MM.1S (cell line): ENCODE data around the gene RAI1.

Experiments used
- DNase-seq: peaks from one replicate; pipeline ENCODE4 v3.0.0-alpha.2; 2015
- H2AFZ ChIP-seq: fragments of 300-600 bp; sonication (generic); 2 replicates; pipeline ENCODE4 v1.6.0; 2016; ENCODE audit warnings: antibody characterized with exemption, low read length
- H3F3A ChIP-seq: fragments of 300-600 bp; sonication (generic); 2 replicates; pipeline ENCODE4 v1.6.1; 2016; ENCODE audit warnings: mild to moderate bottlenecking, antibody characterized with exemption, low read length, moderate library complexity, mixed read lengths; ENCODE audit not compliant: insufficient read depth
- H3K27ac ChIP-seq: fragments of 300-600 bp; sonication (generic); 2 replicates; pipeline ENCODE4 v1.5.1; 2016; ENCODE audit warnings: mild to moderate bottlenecking, low read length
- H3K27me3 ChIP-seq: fragments of 300-600 bp; sonication (generic); replicated peaks from 2 replicates; pipeline ENCODE4 v1.6.0; 2016; ENCODE audit warnings: low read length; ENCODE audit not compliant: insufficient read depth
- H3K36me3 ChIP-seq: fragments of 300-600 bp; sonication (generic); replicated peaks from 2 replicates; pipeline ENCODE4 v1.6.1; 2016; ENCODE audit warnings: mild to moderate bottlenecking, low read length, mixed read lengths; ENCODE audit not compliant: insufficient read depth
- H3K4me1 ChIP-seq: fragments of 300-600 bp; sonication (generic); 2 replicates; pipeline ENCODE4 v1.6.1; 2016; ENCODE audit warnings: low read length, mixed read lengths
- H3K4me2 ChIP-seq: fragments of 300-600 bp; sonication (generic); 2 replicates; pipeline ENCODE4 v1.6.0; 2016; ENCODE audit warnings: low read depth, low read length
- H3K4me3 ChIP-seq: fragments of 300-600 bp; sonication (generic); 2 replicates; pipeline ENCODE4 v1.5.1; 2016; ENCODE audit warnings: low read length, mixed read lengths
- H3K79me2 ChIP-seq: fragments of 300-600 bp; sonication (generic); 2 replicates; pipeline ENCODE4 v1.6.1; 2016; ENCODE audit warnings: mixed run types, low read length, mixed read lengths
- H3K9ac ChIP-seq: fragments of 300-600 bp; sonication (generic); 2 replicates; pipeline ENCODE4 v1.6.1; 2016; ENCODE audit warnings: low read length, mixed read lengths
- H3K9me2 ChIP-seq: fragments of 300-600 bp; sonication (generic); replicated peaks from 2 replicates; pipeline ENCODE4 v1.6.1; 2016; ENCODE audit warnings: mild to moderate bottlenecking, low read length, mixed read lengths; ENCODE audit not compliant: insufficient read depth
- H3K9me3 ChIP-seq: fragments of 300-600 bp; sonication (generic); replicated peaks from 2 replicates; pipeline ENCODE4 v1.6.1; 2016; ENCODE audit warnings: mild to moderate bottlenecking, low read length, mixed read lengths; ENCODE audit not compliant: insufficient read depth
- H4K20me1 ChIP-seq: fragments of 300-600 bp; sonication (generic); 2 replicates; pipeline ENCODE4 v1.6.1; 2016; ENCODE audit warnings: mild to moderate bottlenecking, low read length, moderate library complexity, mixed read lengths; ENCODE audit not compliant: insufficient read depth
- CTCF ChIP-seq: fragments of 300-600 bp; sonication (generic); IDR thresholded peaks from 2 replicates; pipeline ENCODE4 v1.5.1; 2016; ENCODE audit warnings: antibody characterized with exemption, low read length, mixed read lengths
- EZH2 ChIP-seq: fragments of 300-600 bp; sonication (generic); optimal IDR thresholded peaks from 2 replicates; pipeline ENCODE3; 2017; ENCODE audit warnings: low read depth, mild to moderate bottlenecking, antibody characterized with exemption, low read length, mixed read lengths
- EZH2phosphoT487 ChIP-seq: fragments of 300-600 bp; sonication (generic); IDR thresholded peaks from 2 replicates; pipeline ENCODE4 v1.6.1; 2018; ENCODE audit warnings: antibody characterized with exemption, low read length

Gene RAI1

GRCh38 chr17:17712268-17712924 is 31.1 kb downstream of the RAI1 start:
- no peaks in the 10 kb centered on the region for H3K9me3 ChIP-seq
- TF ChIP-seq CTCF (no peak), EZH2 (no peak), EZH2phosphoT487 (no peak)
- no peaks in the 10 kb centered on the region for H3K27me3 ChIP-seq
- H3F3A ChIP-seq, result no peaks in the 10 kb centered on the region
- H3K4me1 ChIP-seq, result peaks cover 5% of the 10 kb centered on the region
- H3K79me2 ChIP-seq, result peaks cover 47% of the 10 kb centered on the region
- no peak overlapping the region for H3K4me2 ChIP-seq
- H3K27ac ChIP-seq, result no peak overlapping the region
- no peak overlapping the region for H3K4me3 ChIP-seq
- H4K20me1 ChIP-seq, result no peaks in the 10 kb centered on the region
- H2AFZ ChIP-seq, result no peak overlapping the region
- no peaks in the 10 kb centered on the region for H3K36me3 ChIP-seq
- no peak overlapping the region for H3K9ac ChIP-seq
- no peak for DNase-seq
- H3K9me2 ChIP-seq, result no peaks in the 10 kb centered on the region

- no peaks in the 10 kb centered on the region for H3K27me3 ChIP-seq
- H4K20me1 ChIP-seq, result no peaks in the 10 kb centered on the region
Observed at GRCh38 chr17:17713839-17714238, 32.6 kb downstream of the RAI1 start.

GRCh38 chr17:17714261-17714866 is 33.1 kb downstream of the RAI1 start:
- H3K9ac ChIP-seq, result no peak overlapping the region
- no peak overlapping the region for H3K27ac ChIP-seq
- no peaks in the 10 kb centered on the region for H3F3A ChIP-seq
- H3K9me2 ChIP-seq, result no peaks in the 10 kb centered on the region
- peaks cover 59% of the 10 kb centered on the region for H3K79me2 ChIP-seq
- no peaks in the 10 kb centered on the region for H3K36me3 ChIP-seq
- no peaks in the 10 kb centered on the region for H3K27me3 ChIP-seq
- H2AFZ ChIP-seq, result no peak overlapping the region
- no peaks in the 10 kb centered on the region for H3K9me3 ChIP-seq
- no peak overlapping the region for H3K4me2 ChIP-seq
- TF ChIP-seq EZH2, result no peak
- no peak for TF ChIP-seq CTCF
- no peak for TF ChIP-seq EZH2phosphoT487
- peaks cover 23% of the 10 kb centered on the region for H3K4me1 ChIP-seq
- H4K20me1 ChIP-seq, result no peaks in the 10 kb centered on the region
- no peak overlapping the region for H3K4me3 ChIP-seq
- no peak for DNase-seq

More at GRCh38 chr17:17713839-17714238, 32.6 kb downstream of the RAI1 start:
- H3K36me3 ChIP-seq, result no peaks in the 10 kb centered on the region
- TF ChIP-seq EZH2, result no peak
- no peak for TF ChIP-seq EZH2phosphoT487
- TF ChIP-seq CTCF, result no peak
- H3K27ac ChIP-seq, result no peak overlapping the region
- H3K4me3 ChIP-seq, result no peak overlapping the region
- H3K9me3 ChIP-seq, result no peaks in the 10 kb centered on the region
- no peak overlapping the region for H3K4me2 ChIP-seq
- peaks cover 54% of the 10 kb centered on the region for H3K79me2 ChIP-seq
- no peak overlapping the region for H2AFZ ChIP-seq
- H3F3A ChIP-seq, result no peaks in the 10 kb centered on the region
- H3K9ac ChIP-seq, result no peak overlapping the region
- no peaks in the 10 kb centered on the region for H3K9me2 ChIP-seq
- no peak for DNase-seq
- H3K4me1 ChIP-seq, result peaks cover 18% of the 10 kb centered on the region
